HEK293 (cell line): ENCODE measurements around the gene CCN2.

Source experiments
- CTCF ChIA-PET: fragments of 350-600 bp; formaldehyde crosslinking; extraction: SDS; loops from one replicate; lab custom pipeline; 2021; ENCODE audit warnings: antibody characterized with exemption; lab: Yijun Ruan, JAX
- POLR2A ChIA-PET: fragments of 300-600 bp; formaldehyde crosslinking; extraction: SDS; loops from one replicate; lab custom pipeline; 2020; ENCODE audit warnings: antibody characterized with exemption, inconsistent platforms; lab: Yijun Ruan, JAX
- H3K27ac ChIP-seq: fragments of 200-500 bp; sonication (Bioruptor generic); 2 replicates; pipeline ENCODE4 v1.5.1; 2014; ENCODE audit warnings: low read depth, low read length, control low read depth, inconsistent platforms; ENCODE audit errors: extremely low read depth
- H3K36me3 ChIP-seq, 2 experiments: fragments of 200-500 bp in 1 of 2; sonication (Bioruptor generic) in 1 of 2; 1 replicate in 1 of 2; 2 replicates in 1 of 2; pipeline ENCODE4 v1.5.1; 2014 to 2017; ENCODE audit warnings: inconsistent platforms in 2 of 2, low read length in 2 of 2; ENCODE audit not compliant: control insufficient read depth in 2 of 2, insufficient read depth in 1 of 2
- H3K4me1 ChIP-seq: fragments of 200-500 bp; sonication (Bioruptor generic); 2 replicates; pipeline ENCODE4 v1.5.1; 2014; ENCODE audit warnings: mild to moderate bottlenecking, low read length, inconsistent platforms; ENCODE audit not compliant: control insufficient read depth, insufficient read depth
- H3K4me3 ChIP-seq: 2 replicates; pipeline ENCODE4 v1.5.1; 2011; ENCODE audit warnings: low read depth, mild to moderate bottlenecking, control low read depth, low read length, moderate library complexity
- H3K9me3 ChIP-seq: fragments of 200-500 bp; sonication (Bioruptor generic); 2 replicates; pipeline ENCODE4 v1.5.1; 2014; ENCODE audit warnings: low read depth, low read length, inconsistent platforms; ENCODE audit not compliant: control insufficient read depth, insufficient read depth
- BCL11B ChIP-seq: fragments of 450-650 bp; formaldehyde crosslinking; IDR thresholded peaks from 2 replicates; pipeline ENCODE4 v1.5.1; 2016; ENCODE audit warnings: low read depth, missing biosample characterization, missing genetic modification characterization
- GLI2 ChIP-seq: fragments of 450-650 bp; formaldehyde crosslinking; IDR thresholded peaks from 2 replicates; pipeline ENCODE4; 2017; ENCODE audit warnings: missing biosample characterization, missing genetic modification characterization, low read depth, borderline replicate concordance
- HOXA7 ChIP-seq: sonication (generic); formaldehyde crosslinking; IDR thresholded peaks from 2 replicates; pipeline ENCODE4 v1.8.1; 2022; ENCODE audit warnings: missing genetic modification reagents, borderline replicate concordance
- MEIS1 ChIP-seq: sonication (generic); formaldehyde crosslinking; IDR thresholded peaks from 2 replicates; pipeline ENCODE4 v1.8.1; 2022; ENCODE audit warnings: missing genetic modification reagents, mild to moderate bottlenecking, borderline replicate concordance
- MZF1 ChIP-seq: fragments of 450-650 bp; formaldehyde crosslinking; IDR thresholded peaks from 2 replicates; pipeline ENCODE4 v1.5.1; 2017; ENCODE audit warnings: missing biosample characterization, missing genetic modification characterization, borderline replicate concordance
- OSR2 ChIP-seq: fragments of 450-650 bp; formaldehyde crosslinking; IDR thresholded peaks from 2 replicates; pipeline ENCODE4 v1.5.1; 2016; ENCODE audit warnings: missing biosample characterization, missing genetic modification characterization
- PATZ1 ChIP-seq: fragments of 450-650 bp; formaldehyde crosslinking; IDR thresholded peaks from 2 replicates; pipeline ENCODE4 v1.5.1; 2016; ENCODE audit warnings: missing biosample characterization, missing genetic modification characterization
- YY1 ChIP-seq: fragments of 450-650 bp; formaldehyde crosslinking; IDR thresholded peaks from 2 replicates; pipeline ENCODE4 v1.5.1; 2018; ENCODE audit warnings: missing biosample characterization, missing genetic modification characterization
- ZBTB20 ChIP-seq: fragments of 450-650 bp; formaldehyde crosslinking; IDR thresholded peaks from 2 replicates; pipeline ENCODE4 v1.5.1; 2016; ENCODE audit warnings: missing biosample characterization, missing genetic modification characterization
- ZBTB7A ChIP-seq: fragments of 450-650 bp; formaldehyde crosslinking; IDR thresholded peaks from 2 replicates; pipeline ENCODE4 v1.5.1; 2016; ENCODE audit warnings: low read depth, missing biosample characterization, missing genetic modification characterization
- ZFHX2 ChIP-seq: fragments of 450-650 bp; formaldehyde crosslinking; conservative IDR thresholded peaks from 2 replicates; pipeline ENCODE4 v1.5.1; 2016; ENCODE audit warnings: missing biosample characterization, missing genetic modification characterization
- ZFP3 ChIP-seq: fragments of 450-650 bp; formaldehyde crosslinking; IDR thresholded peaks from 2 replicates; pipeline ENCODE4 v1.5.1; 2016; ENCODE audit warnings: low read depth, missing biosample characterization, missing genetic modification characterization
- ZNF121 ChIP-seq: fragments of 450-650 bp; formaldehyde crosslinking; IDR thresholded peaks from 2 replicates; pipeline ENCODE4 v1.5.1; 2016; ENCODE audit warnings: missing biosample characterization, missing genetic modification characterization
- ZNF133 ChIP-seq: fragments of 450-650 bp; formaldehyde crosslinking; IDR thresholded peaks from 2 replicates; pipeline ENCODE4 v1.5.1; 2016; ENCODE audit warnings: missing biosample characterization, missing genetic modification characterization
- ZNF148 ChIP-seq: fragments of 450-650 bp; formaldehyde crosslinking; IDR thresholded peaks from 2 replicates; pipeline ENCODE4 v1.5.0; 2017; ENCODE audit warnings: missing biosample characterization, missing genetic modification characterization, borderline replicate concordance
- ZNF202 ChIP-seq: fragments of 450-650 bp; formaldehyde crosslinking; IDR thresholded peaks from 2 replicates; pipeline ENCODE4 v1.5.1; 2016; ENCODE audit warnings: missing biosample characterization, missing genetic modification characterization, borderline replicate concordance
- ZNF366 ChIP-seq: fragments of 450-650 bp; formaldehyde crosslinking; conservative IDR thresholded peaks from 2 replicates; pipeline ENCODE4 v1.5.1; 2016; ENCODE audit warnings: missing biosample characterization, missing genetic modification characterization
- ZNF423 ChIP-seq: fragments of 450-650 bp; formaldehyde crosslinking; IDR thresholded peaks from 2 replicates; pipeline ENCODE4 v1.5.1; 2016; ENCODE audit warnings: missing biosample characterization, missing genetic modification characterization
- ZNF433 ChIP-seq: fragments of 450-650 bp; formaldehyde crosslinking; IDR thresholded peaks from 2 replicates; pipeline ENCODE4 v1.5.1; 2016; ENCODE audit warnings: missing biosample characterization, missing genetic modification characterization, low read depth
- ZNF529 ChIP-seq: fragments of 450-650 bp; formaldehyde crosslinking; IDR thresholded peaks from 2 replicates; pipeline ENCODE4 v1.5.1; 2017; ENCODE audit warnings: missing genetic modification characterization, missing biosample characterization; ENCODE audit not compliant: insufficient replicate concordance
- ZNF585B ChIP-seq: fragments of 450-650 bp; formaldehyde crosslinking; IDR thresholded peaks from 2 replicates; pipeline ENCODE4 v1.5.1; 2016; ENCODE audit warnings: missing biosample characterization, missing genetic modification characterization
- ZNF629 ChIP-seq: fragments of 450-650 bp; formaldehyde crosslinking; IDR thresholded peaks from 2 replicates; pipeline ENCODE4 v1.5.1; 2017; ENCODE audit warnings: missing biosample characterization, missing genetic modification characterization
- ZNF660 ChIP-seq: fragments of 450-650 bp; IDR thresholded peaks from 2 replicates; pipeline ENCODE4 v1.5.1; 2018; ENCODE audit warnings: missing biosample characterization, mild to moderate bottlenecking, missing genetic modification characterization
- ZNF670 ChIP-seq: fragments of 450-650 bp; formaldehyde crosslinking; IDR thresholded peaks from 2 replicates; pipeline ENCODE4 v1.5.1; 2016; ENCODE audit warnings: missing biosample characterization, missing genetic modification characterization, low read depth
- ZNF830 ChIP-seq: fragments of 450-650 bp; IDR thresholded peaks from 2 replicates; pipeline ENCODE4 v1.5.0; 2018; ENCODE audit warnings: missing biosample characterization, missing genetic modification characterization, low read depth, mild to moderate bottlenecking, moderate library complexity
- ZSCAN30 ChIP-seq: fragments of 450-650 bp; IDR thresholded peaks from 2 replicates; pipeline ENCODE4 v1.5.1; 2018; ENCODE audit warnings: missing biosample characterization, mild to moderate bottlenecking, missing genetic modification characterization, moderate library complexity
- ZXDB ChIP-seq: fragments of 450-650 bp; formaldehyde crosslinking; IDR thresholded peaks from 2 replicates; pipeline ENCODE4 v1.5.1; 2016; ENCODE audit warnings: missing biosample characterization, missing genetic modification characterization
- TF ChIP-seq, protein P1 (sequence below): fragments of 450-650 bp; formaldehyde crosslinking; IDR thresholded peaks from 2 replicates; pipeline ENCODE4 v1.5.1; 2016; ENCODE audit warnings: missing biosample characterization, missing genetic modification characterization
- TF ChIP-seq, protein P2 (sequence below): fragments of 450-650 bp; formaldehyde crosslinking; IDR thresholded peaks from 2 replicates; pipeline ENCODE4 v1.5.1; 2016; ENCODE audit warnings: missing biosample characterization, missing genetic modification characterization, low read depth

The CCN2 gene

GRCh38 chr6:131949909-131950766 lies 1.0 kb downstream of the CCN2 start (continued):
- TF ChIP-seq ZNF148 (tag by site-specific recombination) (no peak), ZNF202 (no peak), BCL11B (tag by site-specific recombination) (peak; percentile 72), YY1 (tag by site-specific recombination) (no peak), ZFP3 (tag by site-specific recombination) (no peak), HOXA7 (CRISPR knock-in tag) (no peak), ZNF529 (no peak), ZNF585B (tag by site-specific recombination) (no peak), ZXDB (tag by site-specific recombination) (peak; percentile 11; the same call in 1 of the 2 replicates), ZNF366 (peak; percentile 71)

DNA sequence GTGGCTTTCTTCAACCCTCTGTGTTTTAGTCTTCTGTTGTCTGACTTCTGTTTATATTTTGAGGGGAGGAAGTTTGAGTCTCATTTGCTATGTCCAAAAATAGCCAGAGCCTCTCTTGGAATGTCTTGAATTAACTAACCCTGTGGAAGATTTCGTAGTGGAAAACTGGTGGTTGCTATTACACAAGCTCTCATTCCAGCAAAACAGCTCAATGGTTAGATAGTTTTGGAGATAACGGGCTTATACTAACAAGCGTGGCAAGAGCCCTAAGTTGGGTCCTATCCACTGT lies 1.6 kb downstream of the CCN2 start:
- Histone ChIP-seq H3K9me3 (no peaks in the 10 kb centered on the region), H3K36me3 (peaks cover 0 to 8% of the 10 kb centered on the region in 2 experiments; a peak in 1 of 3 replicates), H3K4me3 (peak overlapping the region; percentile 73), H3K4me1 (peaks cover 17% of the 10 kb centered on the region), H3K27ac (no peak overlapping the region; the same call in 1 of the 2 replicates)
- TF ChIP-seq ZSCAN30 (tag by site-specific recombination) = no peak
- TF ChIP-seq, protein P1, sequence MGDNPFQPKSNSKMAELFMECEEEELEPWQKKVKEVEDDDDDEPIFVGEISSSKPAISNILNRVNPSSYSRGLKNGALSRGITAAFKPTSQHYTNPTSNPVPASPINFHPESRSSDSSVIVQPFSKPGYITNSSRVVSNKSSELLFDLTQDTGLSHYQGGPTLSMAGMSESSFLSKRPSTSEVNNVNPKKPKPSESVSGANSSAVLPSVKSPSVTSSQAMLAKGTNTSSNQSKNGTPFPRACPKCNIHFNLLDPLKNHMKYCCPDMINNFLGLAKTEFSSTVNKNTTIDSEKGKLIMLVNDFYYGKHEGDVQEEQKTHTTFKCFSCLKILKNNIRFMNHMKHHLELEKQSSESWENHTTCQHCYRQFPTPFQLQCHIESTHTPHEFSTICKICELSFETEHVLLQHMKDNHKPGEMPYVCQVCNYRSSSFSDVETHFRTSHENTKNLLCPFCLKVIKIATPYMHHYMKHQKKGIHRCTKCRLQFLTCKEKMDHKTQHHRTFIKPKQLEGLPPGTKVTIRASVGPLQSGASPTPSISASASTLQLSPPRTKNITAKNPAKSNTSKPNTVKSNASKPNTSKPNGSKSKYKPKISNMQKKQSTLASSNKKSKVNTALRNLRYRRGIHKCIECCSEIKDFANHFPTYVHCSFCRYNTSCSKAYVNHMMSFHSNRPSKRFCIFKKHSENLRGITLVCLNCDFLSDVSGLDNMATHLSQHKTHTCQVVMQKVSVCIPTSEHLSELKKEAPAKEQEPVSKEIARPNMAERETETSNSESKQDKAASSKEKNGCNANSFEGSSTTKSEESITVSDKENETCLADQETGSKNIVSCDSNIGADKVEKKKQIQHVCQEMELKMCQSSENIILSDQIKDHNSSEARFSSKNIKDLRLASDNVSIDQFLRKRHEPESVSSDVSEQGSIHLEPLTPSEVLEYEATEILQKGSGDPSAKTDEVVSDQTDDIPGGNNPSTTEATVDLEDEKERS (tag by site-specific recombination) = no peak
- TF ChIP-seq PATZ1 (tag by site-specific recombination) = no peak
- TF ChIP-seq ZNF670 (tag by site-specific recombination) = no peak
- no peak for TF ChIP-seq ZBTB7A (tag by site-specific recombination)
- no peak for TF ChIP-seq GLI2
- TF ChIP-seq ZNF133 (tag by site-specific recombination) = no peak
- TF ChIP-seq, protein P2, sequence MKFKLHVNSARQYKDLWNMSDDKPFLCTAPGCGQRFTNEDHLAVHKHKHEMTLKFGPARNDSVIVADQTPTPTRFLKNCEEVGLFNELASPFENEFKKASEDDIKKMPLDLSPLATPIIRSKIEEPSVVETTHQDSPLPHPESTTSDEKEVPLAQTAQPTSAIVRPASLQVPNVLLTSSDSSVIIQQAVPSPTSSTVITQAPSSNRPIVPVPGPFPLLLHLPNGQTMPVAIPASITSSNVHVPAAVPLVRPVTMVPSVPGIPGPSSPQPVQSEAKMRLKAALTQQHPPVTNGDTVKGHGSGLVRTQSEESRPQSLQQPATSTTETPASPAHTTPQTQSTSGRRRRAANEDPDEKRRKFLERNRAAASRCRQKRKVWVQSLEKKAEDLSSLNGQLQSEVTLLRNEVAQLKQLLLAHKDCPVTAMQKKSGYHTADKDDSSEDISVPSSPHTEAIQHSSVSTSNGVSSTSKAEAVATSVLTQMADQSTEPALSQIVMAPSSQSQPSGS (tag by site-specific recombination) = no peak
- no peak for TF ChIP-seq ZFHX2 (tag by site-specific recombination)
- TF ChIP-seq ZBTB20 = no peak
- no peak for TF ChIP-seq ZNF660
- TF ChIP-seq ZNF423 (tag by site-specific recombination) = no peak
- no peak for TF ChIP-seq ZNF629
- no peak for TF ChIP-seq ZNF830 (tag by site-specific recombination)
- TF ChIP-seq ZNF121 (tag by site-specific recombination) = no peak
- TF ChIP-seq HOXA7 (CRISPR knock-in tag) = no peak
- no peak for TF ChIP-seq OSR2 (tag by site-specific recombination)
- no peak for TF ChIP-seq MEIS1
- TF ChIP-seq ZNF433 (tag by site-specific recombination) = no peak
- no peak for TF ChIP-seq MZF1 (tag by site-specific recombination)
- ChIA-PET POLR2A (interaction anchor here (0.6 to 3.3 kb wide), 8 partner anchors 9 to 563 kb away, joined by 3 to 62 read pairs (median 4); partner anchors contain the start of gene STX7), CTCF (interaction anchor here (0.5 to 9.1 kb wide), 15 partner anchors 9 to 870 kb away, joined by 3 to 113 read pairs (median 5); partner anchors contain the start of gene STX7)
